GM12891 (cell line): Measurements from ENCODE around the gene TMEM170B.

ENCODE experiments used
- DNase-seq: peaks from one replicate; pipeline ENCODE4 v3.0.0; 2011; ENCODE audit warnings: low spot score; ENCODE audit not compliant: insufficient read length
- FAIRE-seq: peaks from 2 replicates; lab custom pipeline; 2011; peaks lifted over from hg19 to GRCh38; lab: Jason Lieb, UNC
- PAX5 ChIP-seq: IDR thresholded peaks from 2 replicates; pipeline ENCODE4 v1.6.1; 2011; ENCODE audit warnings: low read length, moderate library complexity, mild to moderate bottlenecking; ENCODE audit not compliant: insufficient read depth, severe bottlenecking
- POLR2A ChIP-seq: IDR thresholded peaks from 2 replicates; pipeline ENCODE4 v1.6.1; 2011; ENCODE audit warnings: low read depth, low read length, control low read depth
- POLR2AphosphoS5 ChIP-seq: IDR thresholded peaks from 2 replicates; pipeline ENCODE4 v1.6.1; 2011; ENCODE audit warnings: low read depth, low read length, control low read depth
- POU2F2 ChIP-seq: IDR thresholded peaks from 2 replicates; pipeline ENCODE4 v1.6.1; 2011; ENCODE audit warnings: low read depth, mild to moderate bottlenecking, control low read depth, low read length, moderate library complexity
- SPI1 ChIP-seq: IDR thresholded peaks from 2 replicates; pipeline ENCODE4 v1.6.1; 2011; ENCODE audit warnings: low read depth, low read length, control low read depth
- TAF1 ChIP-seq: IDR thresholded peaks from 2 replicates; pipeline ENCODE4 v1.6.1; 2011; ENCODE audit warnings: low read depth, low read length, control low read depth

TMEM170B gene

GRCh38 chr6:11596640-11597237 is 59.2 kb downstream of the TMEM170B start:
- FAIRE-seq (no peak), DNase-seq (no peak)
- TF ChIP-seq POU2F2 (no peak), PAX5 (no peak), SPI1 (no peak), POLR2A (no peak), TAF1 (no peak)

- no peak for TF ChIP-seq POLR2AphosphoS5
- TF ChIP-seq SPI1, result no peak
- no peak for TF ChIP-seq POLR2A
- no peak for TF ChIP-seq POU2F2
- no peak for TF ChIP-seq TAF1
- no peak for TF ChIP-seq PAX5
- no peak for FAIRE-seq
- DNase-seq, result no peak
Observed at GRCh38 chr6:11598687-11599086, 61.1 kb downstream of the TMEM170B start.

- TF ChIP-seq SPI1, result no peak
- TF ChIP-seq POU2F2, result no peak
- TF ChIP-seq TAF1, result no peak
- DNase-seq, result no peak
- FAIRE-seq, result no peak
Observed at GRCh38 chr6:11600251-11600650, 62.7 kb downstream of the TMEM170B start.

- DNase-seq (no peak), FAIRE-seq (no peak)
- TF ChIP-seq POLR2AphosphoS5, result no peak
- TF ChIP-seq POLR2A, result no peak
- TF ChIP-seq TAF1, result no peak
- TF ChIP-seq SPI1, result no peak
- no peak for TF ChIP-seq POU2F2
Observed at GRCh38 chr6:11601776-11602605, 64.4 kb downstream of the TMEM170B start.

GRCh38 chr6:11604215-11604614 is 66.7 kb downstream of the TMEM170B start:
- no peak for TF ChIP-seq POLR2AphosphoS5
- no peak for TF ChIP-seq POU2F2
- no peak for TF ChIP-seq POLR2A
- no peak for TF ChIP-seq SPI1
- TF ChIP-seq PAX5, result no peak
- TF ChIP-seq TAF1, result no peak
- FAIRE-seq (no peak), DNase-seq (no peak)

GRCh38 chr6:11604836-11605506 is 67.4 kb downstream of the TMEM170B start:
- TF ChIP-seq POU2F2 (no peak), POLR2AphosphoS5 (no peak), PAX5 (no peak), TAF1 (no peak), POLR2A (no peak), SPI1 (no peak)
- DNase-seq (no peak), FAIRE-seq (no peak)

- DNase-seq (no peak), FAIRE-seq (no peak)
- TF ChIP-seq TAF1, result no peak
- no peak for TF ChIP-seq POLR2AphosphoS5
- no peak for TF ChIP-seq SPI1
- no peak for TF ChIP-seq POLR2A
Observed at GRCh38 chr6:11605507-11605905, 68.0 kb downstream of the TMEM170B start.

GRCh38 chr6:11606332-11606731 is 68.8 kb downstream of the TMEM170B start:
- no peak for FAIRE-seq
- no peak for TF ChIP-seq POLR2A
- TF ChIP-seq SPI1, result no peak
- TF ChIP-seq POU2F2, result no peak
- no peak for TF ChIP-seq TAF1
- no peak for TF ChIP-seq POLR2AphosphoS5
- no peak for TF ChIP-seq PAX5
- DNase-seq, result no peak

GRCh38 chr6:11607383-11607782 is 69.8 kb downstream of the TMEM170B start:
- TF ChIP-seq PAX5, result no peak
- TF ChIP-seq POU2F2, result no peak
- TF ChIP-seq POLR2A, result no peak
- TF ChIP-seq SPI1, result no peak
- no peak for TF ChIP-seq TAF1
- no peak for TF ChIP-seq POLR2AphosphoS5
- DNase-seq (no peak), FAIRE-seq (no peak)
